ENCODE data around the gene DCXR.

DCXR gene

DNA sequence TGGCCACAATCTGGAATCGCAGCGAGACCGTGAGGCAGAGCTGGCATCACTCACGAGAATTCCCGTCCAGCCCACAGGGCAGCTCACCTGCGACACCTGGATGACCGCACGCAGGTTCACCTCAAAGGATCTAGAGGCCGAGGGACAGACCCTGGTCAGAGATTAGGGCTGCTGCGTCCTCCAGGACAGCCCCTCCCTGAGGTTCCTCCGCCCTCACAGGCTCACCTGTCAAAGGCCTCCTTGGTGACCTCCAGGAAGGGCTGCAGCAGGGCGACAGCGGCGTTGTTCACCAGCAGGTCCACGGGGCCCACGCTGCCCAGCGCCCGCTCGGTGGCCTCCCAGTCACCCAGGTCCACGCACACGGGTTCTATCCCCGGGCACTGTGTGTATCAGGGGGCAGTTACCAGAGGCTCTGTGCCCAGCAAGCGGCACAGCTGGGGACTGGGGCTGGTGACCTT, 834 bp downstream of the DCXR start:
- no peak for DNase-seq

DNA sequence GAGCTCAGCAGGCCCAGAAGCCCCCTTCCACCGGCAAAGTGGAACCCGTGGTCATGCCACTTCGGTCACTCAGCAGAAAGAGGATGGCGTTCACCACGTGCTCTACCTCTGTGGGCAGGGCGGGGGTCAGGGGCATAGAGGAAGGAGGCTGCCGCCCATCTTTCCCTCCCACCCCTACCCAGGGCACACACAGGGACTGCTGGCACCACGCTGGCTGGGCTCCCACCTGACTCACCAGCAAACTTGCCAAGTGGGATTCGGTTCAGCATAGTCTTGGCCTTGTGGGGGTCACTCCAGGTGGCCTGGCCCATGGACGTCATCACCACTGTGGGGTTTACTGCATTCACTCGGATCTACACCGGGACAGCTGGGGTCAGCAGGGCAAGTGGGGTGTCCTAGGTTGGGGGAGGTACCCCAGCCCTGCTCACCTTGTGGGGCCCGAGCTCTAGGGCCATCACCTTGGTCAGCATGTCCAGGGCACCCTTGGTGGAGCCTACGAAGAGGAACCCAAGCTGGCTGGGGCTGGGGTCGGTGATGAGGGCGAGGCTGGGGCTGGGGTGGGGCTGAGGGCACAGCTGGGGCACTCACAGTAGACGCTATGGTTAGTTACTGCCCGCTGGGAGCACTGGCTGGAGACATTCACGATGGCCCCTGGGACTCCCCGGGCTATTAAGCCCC, 1.4 kb downstream of the DCXR start:
- DNase-seq, result no peak

DNA sequence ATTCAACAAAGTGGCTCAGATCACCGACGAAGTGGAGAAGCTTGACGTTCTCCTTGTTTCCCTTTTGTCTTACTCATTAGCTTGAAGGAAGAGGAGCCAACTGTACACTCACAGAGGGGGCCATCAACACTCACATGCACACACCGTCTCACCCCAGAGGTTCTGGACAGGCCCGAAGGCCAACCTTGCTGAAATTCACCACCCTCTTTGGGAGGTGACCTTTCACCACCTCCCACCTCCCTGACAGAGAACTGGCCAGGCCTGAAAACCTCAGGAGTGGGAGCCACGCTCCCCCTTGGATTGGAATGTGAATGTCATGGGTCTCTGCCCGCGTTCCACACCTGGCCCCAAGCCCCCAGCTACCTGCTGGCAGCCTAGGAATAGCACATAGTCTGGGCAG, 2.0 kb downstream of the DCXR start:
- DNase-seq, result no peak

DNA sequence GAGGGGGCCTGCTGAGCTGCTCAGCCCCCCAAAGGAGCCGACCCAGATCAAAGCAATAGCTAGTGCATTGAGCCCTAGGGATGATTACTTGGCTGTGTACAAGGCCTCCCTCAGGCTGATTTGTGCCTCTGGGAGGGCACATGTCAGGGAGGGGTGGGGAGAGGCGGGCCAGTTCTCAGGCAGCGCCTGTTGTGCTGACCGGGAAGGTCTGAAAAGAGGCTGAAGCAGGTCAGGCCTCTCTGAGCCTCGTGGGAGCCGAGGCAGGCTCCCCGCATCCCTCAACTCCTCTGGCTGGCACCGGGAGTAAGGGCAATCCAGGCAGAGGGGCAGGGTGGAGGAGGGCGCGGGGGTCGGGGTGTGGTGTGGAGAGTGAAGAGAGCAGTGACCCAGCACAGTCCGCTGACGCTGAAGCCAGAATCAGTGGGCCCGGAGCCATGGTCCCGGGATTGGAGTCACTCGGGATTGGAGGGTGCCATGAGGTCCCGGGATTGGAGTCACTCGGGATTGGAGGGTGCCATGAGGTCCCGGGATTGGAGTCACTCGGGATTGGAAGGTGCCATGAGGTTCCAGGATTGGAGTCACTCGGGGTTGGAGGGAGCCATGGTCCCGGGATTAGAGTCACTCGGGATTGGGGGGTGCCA, 3.0 kb downstream of the DCXR start:
- DNase-seq, result no peak

DNA sequence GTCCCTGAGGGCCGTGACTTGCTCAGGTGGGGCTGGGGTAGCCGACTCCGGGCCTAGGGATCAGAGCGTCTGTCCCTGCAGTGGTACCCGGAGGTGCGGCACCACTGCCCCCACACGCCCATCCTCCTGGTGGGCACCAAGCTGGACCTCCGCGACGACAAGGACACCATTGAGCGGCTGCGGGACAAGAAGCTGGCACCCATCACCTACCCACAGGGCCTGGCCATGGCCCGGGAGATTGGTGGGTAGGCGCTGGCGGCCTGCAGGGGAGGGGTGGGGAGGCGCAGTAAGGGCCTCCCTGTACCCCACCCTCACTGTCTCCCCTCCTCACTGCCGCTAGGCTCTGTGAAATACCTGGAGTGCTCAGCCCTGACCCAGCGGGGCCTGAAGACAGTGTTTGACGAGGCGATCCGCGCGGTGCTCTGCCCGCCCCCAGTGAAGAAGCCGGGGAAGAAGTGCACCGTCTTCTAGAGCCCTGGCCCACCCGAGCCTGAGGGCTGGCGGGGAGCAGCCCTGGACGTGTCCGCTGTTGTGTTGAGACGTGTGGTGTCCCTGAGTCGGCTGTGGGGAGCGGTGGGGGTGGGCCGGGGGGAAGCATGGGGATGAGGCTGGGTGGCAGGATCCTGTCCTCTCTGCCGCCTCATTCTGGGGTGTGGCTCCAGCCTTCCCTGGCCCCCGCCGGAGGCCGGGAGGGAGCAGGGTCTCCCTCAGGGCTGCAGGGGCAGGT, 4.0 kb downstream of the DCXR start:
- no peak for DNase-seq

DNA sequence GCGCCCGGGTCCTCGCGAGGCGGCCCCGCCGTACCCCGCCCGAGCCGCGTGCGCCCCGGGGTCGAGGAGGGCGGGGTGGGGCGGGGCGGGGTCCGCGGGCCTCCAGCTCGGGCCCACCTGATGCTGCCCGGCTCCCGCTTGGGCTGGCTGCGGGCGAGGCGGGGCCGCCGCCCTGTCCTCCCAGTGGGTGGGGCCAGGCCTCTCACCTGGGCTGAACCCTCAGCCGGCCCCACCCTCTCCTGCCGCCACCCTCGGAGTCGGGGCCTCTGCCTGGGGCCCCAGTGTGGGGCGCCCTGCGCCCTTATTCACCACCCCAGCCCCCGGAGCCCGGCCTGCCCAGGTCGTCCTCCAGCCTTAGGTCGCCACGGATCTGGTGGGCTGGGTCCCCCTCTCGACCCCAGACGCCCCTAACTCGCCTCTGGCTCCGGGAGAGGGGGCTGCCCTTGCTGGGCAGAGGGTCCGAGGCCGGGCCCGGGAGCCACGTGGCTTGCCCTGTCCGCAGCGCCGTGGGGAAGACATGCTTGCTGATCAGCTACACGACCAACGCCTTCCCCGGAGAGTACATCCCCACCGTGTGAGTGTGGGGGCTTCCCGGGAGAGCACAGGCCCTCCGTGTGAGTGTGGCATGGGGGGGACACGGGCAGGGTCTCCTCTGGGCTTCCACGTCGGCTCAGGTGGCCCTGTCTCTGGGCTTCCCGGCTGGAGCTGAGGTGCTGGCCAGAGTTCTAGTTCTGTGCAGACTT, 5.4 kb downstream of the DCXR start:
- DNase-seq, result no peak

DNA sequence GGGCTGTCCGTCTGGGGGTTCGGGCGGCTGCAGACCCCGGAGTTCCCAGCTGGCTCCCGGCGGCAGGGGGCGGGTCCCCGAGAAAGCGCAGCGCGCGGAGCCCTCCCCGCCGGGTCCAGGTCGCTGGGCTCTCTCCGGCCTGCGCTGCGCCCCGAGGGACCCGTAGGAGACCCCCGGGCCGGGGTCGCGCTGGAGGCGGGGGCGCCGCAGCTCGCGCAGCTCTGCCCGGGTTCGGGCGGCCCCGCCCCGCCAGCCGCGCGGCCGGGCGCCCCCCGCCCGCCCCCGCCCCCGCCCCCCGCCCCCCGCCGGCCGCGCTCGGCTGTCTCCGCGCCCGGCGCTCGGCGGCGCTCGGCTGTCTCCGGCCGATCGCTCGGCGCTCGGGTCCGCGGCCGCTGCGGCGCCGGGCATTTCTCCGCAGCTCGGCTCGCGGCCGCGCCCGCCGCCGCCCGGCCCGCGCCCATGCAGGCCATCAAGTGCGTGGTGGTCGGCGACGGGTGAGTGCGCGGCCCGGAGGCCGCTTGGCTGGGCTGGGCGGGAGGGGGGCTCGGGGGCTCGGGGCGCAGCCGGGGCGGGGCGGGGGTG, 6.1 kb downstream of the DCXR start, which contains the start of gene RAC3:
TSS of gene RAC3 (plus strand) at position 376 of the 582 bp plus-strand sequence. CDS start at position 460, 84 bp downstream.
- DNase-seq, result no peak

DNA sequence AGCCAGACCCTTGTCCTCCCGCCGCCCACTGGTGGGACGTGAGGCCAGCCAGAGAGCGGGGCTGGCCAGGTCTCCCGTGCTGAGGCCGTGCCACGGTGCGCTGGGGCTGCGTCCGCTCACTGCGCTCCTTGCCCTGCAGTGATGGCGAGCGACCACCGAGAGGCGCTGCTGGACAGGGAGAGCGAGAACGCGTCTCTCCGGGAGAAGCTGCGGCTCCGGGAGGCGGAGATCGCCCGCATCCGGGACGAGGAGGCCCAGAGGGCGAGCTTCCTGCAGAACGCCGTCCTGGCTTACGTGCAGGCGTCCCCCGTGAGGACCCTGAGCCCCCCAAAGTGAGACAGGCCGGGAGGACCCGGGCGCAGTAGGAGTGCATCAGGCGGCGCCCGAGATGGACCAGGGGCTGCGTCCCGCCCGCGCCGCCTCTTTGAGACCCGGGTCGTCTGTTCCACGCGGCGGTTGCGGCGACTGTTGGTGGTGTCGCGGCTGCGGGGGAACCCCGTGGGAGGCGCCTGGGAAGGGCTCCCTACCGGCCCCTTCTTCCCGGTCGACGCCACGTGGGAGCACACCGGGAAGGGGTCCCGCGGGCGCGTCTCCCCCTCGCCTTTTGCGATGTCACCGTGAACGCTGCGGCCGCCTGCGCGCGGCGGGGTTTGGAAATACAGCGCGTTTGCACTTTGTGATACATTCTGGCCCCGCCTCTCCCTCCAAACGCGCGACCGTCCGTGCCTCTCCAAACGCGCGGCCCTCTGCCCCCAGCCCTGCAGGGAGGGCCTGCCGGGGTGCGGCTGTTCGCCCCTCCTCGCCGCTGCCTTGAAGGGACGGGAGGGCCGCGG, 6.8 kb downstream of the DCXR start:
- peak; percentile 86 for DNase-seq

DNA sequence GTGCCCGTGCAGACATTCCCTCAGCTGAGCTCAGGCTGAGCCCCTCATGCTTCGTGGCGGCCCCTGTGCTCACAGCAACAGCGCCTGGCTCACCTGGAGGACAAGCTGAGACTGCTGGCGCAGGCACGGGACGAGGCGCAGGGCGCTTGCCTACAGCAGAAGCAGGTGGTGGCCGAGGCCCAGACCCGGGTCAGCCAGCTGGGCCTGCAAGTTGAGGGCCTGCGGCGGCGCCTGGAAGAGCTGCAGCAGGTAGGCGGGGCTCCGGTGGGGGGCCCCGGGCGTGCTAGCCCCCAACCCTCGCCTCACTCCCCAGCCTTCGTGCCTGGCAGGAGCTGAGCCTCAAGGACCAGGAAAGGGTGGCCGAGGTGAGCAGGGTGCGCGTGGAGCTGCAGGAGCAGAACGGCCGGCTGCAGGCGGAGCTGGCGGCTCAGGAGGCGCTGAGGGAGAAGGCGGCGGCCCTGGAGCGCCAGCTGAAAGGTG, 7.5 kb downstream of the DCXR start:
- DNase-seq, result no peak

DNA sequence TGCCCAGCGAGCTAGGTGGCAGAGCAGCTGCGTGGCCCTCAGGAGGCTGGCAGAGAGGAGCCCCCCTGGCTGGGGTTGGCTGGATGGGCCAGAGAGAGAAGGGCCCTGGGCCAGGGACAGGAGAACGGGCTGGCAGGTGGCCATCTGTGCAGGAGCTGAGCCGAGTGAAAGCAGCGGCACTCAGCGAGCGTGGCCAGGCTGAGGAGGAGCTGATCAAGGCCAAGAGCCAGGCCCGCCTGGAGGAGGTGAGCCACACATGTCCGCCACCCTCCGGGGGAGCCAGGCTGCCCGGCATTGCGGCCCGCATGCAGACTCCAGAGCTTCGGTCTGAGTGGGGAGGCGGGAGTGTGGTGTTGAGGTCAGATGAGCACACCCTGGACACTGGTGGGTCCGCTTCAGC, 8.1 kb downstream of the DCXR start:
- no peak for DNase-seq

DNA sequence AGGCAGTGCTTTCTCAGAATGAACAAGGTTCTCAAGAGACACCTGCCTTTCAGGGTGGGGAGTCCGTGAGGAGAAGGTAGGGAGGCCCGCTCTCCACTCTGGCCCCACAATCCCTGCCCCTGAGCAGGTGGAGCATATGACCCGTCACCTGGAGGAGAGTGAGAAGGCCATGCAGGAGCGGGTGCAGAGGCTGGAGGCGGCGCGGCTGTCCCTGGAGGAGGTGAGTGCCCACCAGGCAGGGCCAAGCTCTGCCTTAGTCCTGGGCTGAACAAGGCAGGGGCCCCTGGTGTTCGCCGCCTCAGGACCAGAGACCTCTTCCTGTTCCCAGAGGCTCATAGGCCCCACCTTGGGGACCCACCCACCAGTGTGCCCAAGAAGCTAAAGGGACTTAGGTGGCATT, 8.5 kb downstream of the DCXR start:
- no peak for DNase-seq

DNA sequence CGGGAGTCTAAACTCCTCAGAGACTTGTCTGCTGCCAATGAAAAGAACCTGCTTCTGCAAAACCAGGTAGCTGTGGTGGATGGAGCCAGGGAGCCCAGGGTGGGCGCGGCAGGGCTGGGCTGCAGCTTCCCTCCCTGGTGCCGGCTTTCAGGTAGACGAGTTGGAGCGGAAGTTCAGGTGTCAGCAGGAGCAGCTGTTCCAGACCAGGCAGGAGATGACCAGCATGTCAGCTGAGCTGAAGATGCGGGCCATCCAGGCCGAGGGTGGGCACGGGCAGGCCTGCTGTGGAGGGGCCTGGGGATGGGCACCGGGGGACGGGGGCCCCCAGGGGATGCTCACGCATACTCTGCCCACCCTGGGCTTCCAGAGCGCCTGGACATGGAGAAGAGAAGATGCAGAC, 9.3 kb downstream of the DCXR start:
- no peak for DNase-seq

DNA sequence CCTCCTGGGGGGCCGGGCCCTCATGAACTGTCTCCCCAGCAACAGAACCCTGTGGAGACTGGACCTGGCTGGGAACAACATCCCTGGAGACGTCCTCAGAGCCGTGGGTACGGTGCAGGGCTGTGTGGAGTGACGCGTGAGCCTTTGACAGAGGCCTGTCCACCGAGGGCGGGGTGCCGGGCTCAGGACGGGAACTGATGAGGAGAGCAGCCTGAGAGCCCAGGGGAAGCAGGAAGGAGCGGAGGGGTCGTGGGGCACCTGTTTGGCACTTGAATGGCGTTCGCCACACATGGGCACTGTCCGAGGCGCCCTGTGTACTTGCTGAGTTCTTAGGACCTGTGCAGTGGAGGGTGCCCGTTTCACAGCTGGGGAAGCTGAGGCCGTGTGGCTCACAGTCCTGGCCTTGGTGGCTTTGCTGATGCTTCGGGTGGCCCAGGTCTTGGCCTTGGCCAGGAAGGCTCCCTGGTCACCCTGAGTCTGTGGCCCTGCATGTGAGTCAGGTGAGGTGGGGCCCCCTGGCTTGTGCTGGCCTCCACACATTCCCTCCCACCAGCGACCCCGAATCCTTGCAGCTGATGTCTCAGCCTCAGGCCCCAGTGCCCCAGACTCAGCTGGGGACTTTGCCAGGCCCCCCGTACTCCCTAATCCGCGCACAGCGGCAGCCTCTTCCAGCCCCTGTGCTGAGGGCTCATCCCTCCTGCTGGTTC, 11.9 kb downstream of the DCXR start:
- no peak for DNase-seq

DNA sequence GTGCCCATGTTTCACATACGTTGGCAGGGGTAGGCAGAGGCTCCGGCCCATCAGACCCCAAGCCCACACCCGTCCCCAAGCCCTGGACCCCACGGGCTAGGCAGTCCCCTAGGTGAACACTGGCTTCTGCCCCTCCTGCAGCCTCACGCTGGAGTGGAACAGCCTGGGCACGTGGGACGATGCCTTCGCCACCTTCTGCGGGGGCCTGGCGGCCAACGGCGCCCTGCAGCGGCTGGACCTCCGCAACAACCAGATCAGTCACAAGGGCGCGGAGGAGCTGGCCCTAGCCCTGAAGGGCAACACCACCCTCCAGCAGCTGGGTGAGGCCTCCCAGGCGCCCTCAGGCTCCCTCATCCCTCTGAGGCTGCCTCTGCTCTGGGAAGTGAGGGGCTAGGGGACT, 12.6 kb downstream of the DCXR start:
- no peak for DNase-seq

DNA sequence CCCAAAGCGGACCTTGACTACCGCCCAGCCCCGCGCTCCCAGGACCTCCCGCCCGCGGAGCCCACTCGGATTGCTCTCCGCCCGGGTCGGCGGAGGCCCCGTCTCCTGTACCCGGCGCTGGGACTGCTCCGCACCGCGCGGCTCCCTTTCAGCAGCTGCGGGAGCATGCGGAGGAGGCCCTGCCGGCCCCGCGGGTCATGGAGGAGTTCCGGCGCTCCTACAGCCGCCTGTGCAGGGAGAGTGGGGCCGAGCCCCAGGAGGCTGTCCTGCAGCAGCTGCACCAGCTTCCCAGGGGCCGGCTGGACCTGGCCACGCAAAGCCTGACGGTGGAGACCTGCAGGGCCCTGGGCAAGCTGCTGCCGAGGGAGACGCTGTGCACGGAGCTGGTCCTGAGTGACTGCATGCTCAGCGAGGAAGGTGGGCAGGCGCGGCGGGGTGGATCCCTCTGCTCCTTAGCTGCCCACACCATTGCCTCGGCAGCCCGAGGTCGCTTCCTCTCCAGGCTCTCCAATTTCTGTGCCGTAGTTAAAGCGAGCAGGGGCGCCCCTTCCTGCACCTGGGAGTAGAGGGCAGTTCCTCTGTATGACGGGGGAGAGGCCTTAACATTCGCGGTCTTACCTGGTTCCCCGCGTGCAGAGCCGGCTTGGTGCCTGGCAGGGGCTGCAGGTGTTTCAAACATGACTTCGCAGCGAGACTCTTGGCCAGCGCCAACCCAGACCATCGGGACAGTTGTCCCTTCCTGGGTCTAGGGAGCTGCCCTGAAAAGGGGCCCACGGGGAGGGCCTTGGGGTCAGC, 13.9 kb downstream of the DCXR start:
- DNase-seq, result no peak

DNA sequence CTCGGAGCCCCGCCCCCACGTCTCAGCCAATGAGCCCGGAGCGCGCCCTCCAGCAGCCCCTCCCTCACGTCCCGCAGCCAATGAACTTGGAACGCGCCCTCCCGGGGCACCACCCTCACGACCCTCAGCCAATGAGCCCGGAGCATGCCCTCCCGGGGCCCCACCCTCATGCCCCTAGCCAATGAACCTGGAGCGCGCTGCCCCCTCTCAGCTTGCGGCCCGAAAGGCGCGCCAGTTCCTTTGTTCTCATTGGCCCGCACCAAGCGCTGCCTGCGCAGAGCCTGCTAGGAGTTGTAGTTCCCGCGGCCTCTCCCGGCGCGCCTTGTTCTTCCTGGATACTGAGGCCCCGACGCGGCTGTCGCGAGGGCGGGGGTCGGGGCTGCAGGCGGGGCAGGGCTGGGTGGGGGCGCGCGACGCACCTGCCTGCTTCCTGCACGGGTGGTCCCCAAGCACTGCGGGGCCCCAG, 14.5 kb downstream of the DCXR start, which contains the start of gene LRRC45:
TSS of gene LRRC45 (plus strand) at position 325 of the 466 bp plus-strand sequence. CDS start 339 bp downstream, outside the sequence.
- DNase-seq, result peak; percentile 94

DNA sequence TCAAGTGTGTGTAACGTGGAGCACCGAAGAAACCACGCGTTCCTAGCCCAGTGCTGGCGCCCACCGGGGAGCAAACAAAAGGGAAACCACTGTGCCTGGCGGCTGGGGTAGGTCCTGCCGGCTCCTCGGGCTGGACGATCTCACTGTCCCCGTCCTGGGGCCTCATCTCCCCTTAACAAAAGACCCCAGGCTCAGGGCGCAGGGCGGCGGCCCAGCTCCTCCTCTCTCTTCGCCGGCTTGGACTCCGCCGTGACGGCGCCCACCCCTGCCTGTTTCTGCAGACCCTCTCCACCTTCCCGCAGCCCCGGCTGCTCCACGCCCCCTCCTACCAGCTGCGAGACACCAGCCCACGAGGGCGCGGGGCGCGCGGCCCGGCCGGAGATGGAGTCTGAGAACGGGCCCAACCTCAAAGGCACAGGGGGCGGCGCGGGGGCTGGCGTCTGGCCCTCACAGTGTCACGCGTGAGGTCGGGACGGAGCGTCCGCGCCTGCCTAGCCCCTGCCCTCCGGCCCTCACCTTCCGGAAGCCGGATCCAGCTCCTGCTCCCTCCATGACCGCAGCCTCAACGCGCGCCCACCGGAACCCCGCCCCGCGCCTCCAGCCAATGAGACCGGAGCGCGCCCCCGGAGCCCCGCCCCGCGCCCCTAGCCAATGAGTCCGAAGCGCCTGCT, 15.1 kb downstream of the DCXR start, which contains the start of gene CENPX:
TSS of gene CENPX (minus strand) at position 569 of the 671 bp plus-strand sequence. CDS start at position 552, 17 bp downstream.
- DNase-seq, result no peak

DNA sequence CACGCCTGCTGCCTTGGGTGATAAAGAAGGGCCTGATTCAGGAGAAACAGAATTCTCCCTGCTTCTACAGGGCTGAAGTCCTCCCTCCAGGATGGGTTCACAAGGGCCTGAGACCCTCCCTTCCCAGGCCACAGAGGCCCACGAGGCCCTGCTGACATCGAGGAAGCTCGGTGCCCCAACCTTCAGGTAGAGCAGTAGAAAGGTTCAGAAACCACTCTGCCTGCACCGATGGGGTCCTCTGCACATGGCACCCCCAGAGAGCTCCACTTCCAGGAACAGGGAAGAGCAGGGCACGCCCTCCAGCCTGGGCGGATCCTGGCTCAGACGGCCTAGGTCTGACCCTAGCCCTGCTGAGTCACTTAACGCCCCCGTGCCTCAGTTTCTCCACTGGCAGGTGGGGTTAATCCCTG, 15.6 kb downstream of the DCXR start:
- no peak for DNase-seq

Measured in 8988T (cell line).